Right ventricle myocardium inferior (tissue), 1 donor: ENCODE results near the gene SREBF2. TPM values are rescaled to one million over a fixed set of nuclear protein-coding genes. Genes with fewer than 3 reads are reported as not detected.
"Not testable (repeated sequence)": the region's sequence is repeated elsewhere in the genome, so short reads cannot be mapped to it uniquely, and the experiment has no call there.

ENCODE experiments used
- ATAC-seq: fragments of 200-7000 bp; cut with Tn5 transposase; one replicate; pipeline ENCODE4 v1.9.1; 2020; ENCODE audit warnings: mild to moderate bottlenecking, moderate library complexity
- DNase-seq: peaks from one replicate; pipeline ENCODE4 v3.0.0; 2021; ENCODE audit errors: missing footprints
- intact Hi-C: fragments of 100-400 bp; cut with DNase I; formaldehyde crosslinking; loops from one replicate; pipeline ENCODE4 v1.11.0; 2022
- total RNA-seq: library from RNA; stranded (reverse); fragmentation: NEBNext Ultra II Directional; extraction: Animal tissue kit (Norgen Biotek cat#: 25700); gene quantifications from one replicate; pipeline ENCODE4 v1.2.1, GENCODE V29; 2021
- donor health status: DM: no; HTN: yes; CAD: no; lungs with severe emphysema.

The SREBF2 gene
- total RNA-seq, 1 donor from 2014 or later, result 75.5 TPM

- intact Hi-C loops, result loop anchor here (5.0 kb wide), 1 partner anchor 38 kb away; no protein-coding TSS in a partner anchor
- no peak for DNase-seq
- ATAC-seq, result no peak
Observed at GRCh38 chr22:41834005-41834944, 1.4 kb downstream of the SREBF2 start.

GRCh38 chr22:41835462-41835861, 2.6 kb downstream of the SREBF2 start:
- ATAC-seq, DNase-seq: not testable (repeated sequence)
- intact Hi-C loops, result loop anchor here (5.0 kb wide), 1 partner anchor 82 kb away; the partner anchor contains the start of gene SHISA8

DNA sequence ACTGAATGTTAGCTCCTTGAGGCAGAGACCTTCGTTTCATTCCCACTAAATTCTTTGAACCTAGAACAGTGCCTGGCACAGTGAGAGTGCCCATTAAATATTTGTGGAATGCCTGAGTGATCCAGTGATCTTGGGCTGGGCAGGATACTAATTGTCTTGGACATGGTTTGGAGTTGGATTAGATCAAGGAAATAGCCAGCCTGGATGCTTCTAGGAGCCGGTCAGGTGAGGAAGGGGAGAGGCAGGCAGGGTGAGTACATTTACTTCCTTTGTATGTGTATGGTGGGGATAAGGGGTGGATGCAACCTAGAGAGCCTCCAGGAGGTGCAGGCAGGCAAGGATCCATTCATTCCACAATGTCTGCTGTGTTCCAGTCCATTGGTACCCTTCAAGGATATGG, 3.6 kb downstream of the SREBF2 start:
- no peak for DNase-seq
- no peak for ATAC-seq
- intact Hi-C loops, result loop anchor here (5.0 kb wide), 1 partner anchor 81 kb away; the partner anchor contains the start of gene SHISA8

GRCh38 chr22:41838842-41839618, 6.1 kb downstream of the SREBF2 start:
- no peak for DNase-seq
- intact Hi-C loops, result loop anchor here (5.0 kb wide), 1 partner anchor 78 kb away; the partner anchor contains the start of gene SHISA8
- no peak for ATAC-seq

DNA sequence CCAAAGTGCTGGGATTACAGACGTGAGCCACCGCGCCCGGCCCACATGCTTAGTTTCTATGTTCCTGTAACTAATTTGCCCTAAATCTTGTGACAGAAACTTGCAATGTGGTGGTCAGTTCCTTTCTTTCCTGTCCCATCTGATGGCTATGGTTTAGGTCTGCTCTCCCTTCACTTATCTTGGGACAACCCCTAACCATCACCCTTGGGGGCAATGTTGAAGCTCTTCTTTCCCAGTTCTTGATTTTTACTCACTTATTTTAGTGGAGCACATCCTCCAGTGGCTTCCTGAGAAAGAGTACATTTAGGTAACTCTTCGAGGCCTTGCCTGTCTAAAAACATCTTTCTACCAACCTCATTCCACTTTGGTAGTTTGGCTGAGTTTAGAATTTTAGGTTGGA, 7.3 kb downstream of the SREBF2 start:
- intact Hi-C loops, result no loop called here
- no peak for ATAC-seq
- no peak for DNase-seq

DNA sequence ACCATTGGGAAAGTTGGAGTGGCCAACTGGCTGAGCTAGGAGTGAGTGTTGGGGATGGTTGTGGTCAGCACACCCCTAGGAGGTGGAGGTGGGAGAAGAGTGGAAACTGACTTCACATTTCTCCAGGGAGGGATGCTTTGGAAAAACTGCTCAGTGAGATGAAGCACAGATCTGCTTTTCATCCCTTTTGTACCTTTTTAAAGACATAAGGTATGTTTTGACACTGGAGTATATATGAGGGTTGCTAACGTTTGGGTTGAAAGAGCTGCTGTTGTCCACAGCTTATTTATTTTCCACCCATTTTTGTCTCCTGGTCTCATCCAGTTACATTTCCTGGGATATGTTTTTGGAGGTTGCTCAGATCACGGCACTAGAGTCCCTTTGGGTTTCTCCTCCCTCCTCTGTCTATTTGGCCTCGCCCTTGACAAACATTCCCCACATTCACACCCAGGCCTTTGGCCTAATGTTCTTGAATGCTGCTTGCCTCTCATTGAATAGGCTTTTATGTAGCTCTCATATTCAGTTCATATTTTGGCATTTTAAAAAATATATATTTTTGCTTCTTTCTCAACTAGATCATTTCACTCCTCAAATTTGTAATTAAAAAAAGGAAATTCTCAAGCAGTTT, 8.3 kb downstream of the SREBF2 start:
- no peak for DNase-seq
- ATAC-seq, result peak; percentile 53
- intact Hi-C loops, result no loop called here

GRCh38 chr22:41842996-41843970, 10.4 kb downstream of the SREBF2 start:
- DNase-seq, result no peak
- ATAC-seq, result no peak
- intact Hi-C loops, result no loop called here

DNA sequence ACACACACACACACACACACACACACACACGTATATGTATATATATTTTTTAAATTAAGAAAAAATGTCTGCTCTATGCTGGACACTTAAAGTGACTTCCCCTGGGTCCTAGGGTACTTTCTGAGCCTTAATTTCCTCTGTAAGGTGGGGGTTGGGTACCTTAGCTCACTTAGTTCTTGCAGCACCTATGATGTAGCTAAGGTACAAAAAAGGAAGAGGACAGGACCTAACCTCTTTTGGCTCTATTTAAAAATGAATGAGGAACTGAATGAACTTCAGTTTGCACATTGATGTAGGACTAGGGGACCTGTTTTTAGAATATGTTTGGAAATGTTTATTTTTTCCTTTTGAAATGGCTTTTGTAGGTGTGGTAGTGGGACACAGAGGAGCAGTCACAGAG, 11.1 kb downstream of the SREBF2 start:
- ATAC-seq, result no peak
- intact Hi-C loops, result no loop called here
- no peak for DNase-seq

DNA sequence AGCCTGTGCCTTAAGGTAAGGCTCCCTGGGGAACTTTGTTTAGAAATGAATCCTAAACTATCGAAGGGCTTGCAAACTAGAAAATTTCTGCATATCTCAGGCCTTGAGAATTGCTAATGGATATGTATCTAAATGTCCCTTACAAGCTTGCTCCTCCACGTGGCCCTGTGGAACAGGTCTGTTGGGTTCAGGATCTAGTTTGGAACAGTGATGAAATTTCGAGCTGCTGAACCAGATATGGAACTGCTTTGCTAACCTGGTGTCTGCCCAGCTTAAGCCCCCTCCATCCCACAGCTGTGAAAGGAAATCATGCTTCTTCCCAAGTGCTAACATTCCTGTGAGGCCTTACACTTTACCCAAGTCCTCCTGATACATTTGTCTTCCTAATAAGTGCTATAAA, 11.6 kb downstream of the SREBF2 start:
- ATAC-seq, result no peak
- DNase-seq, result no peak
- intact Hi-C loops, result no loop called here

DNA sequence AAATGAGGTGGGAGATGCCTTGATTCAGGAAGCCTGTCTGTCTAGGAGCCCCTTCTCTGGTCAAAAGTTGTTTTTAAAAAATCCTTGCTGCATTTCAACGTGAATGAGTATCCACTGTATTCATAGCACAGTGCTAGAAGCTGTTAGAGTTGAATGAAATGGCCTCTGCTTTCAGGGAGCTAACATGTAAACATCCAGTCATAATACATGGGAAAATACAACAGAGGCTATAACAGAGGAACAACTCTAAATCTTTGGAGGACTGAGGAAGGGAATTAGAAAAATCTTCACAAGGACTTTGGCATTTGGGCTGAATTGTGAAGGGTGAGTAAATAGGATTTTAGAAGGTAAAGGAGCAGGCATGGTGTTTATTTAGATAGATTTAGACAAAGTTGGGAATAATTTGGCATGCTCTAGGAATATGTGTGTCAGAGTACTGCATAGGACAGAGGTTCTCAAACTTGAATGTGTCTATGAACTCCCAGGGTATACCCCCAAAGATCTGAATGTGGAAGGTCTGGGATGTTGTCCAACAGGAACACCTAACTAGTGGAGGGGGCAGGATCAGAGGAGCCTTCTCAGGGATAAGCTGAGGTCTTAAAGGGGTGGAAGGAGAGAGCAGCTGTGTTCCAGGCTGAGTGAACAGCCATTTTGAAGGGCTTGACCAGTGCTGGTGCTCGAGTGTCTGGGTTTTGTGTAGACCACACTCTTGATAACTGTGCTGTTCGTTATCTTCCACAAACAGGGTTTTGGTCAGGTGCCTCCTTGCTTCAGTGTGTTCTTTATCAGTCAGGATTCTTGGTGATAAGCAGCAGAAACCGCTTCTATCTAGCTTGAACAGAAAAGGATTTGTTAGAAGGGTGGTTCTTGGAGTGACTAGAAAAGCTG, 12.7 kb downstream of the SREBF2 start:
- DNase-seq (no peak), ATAC-seq (no peak)

DNA sequence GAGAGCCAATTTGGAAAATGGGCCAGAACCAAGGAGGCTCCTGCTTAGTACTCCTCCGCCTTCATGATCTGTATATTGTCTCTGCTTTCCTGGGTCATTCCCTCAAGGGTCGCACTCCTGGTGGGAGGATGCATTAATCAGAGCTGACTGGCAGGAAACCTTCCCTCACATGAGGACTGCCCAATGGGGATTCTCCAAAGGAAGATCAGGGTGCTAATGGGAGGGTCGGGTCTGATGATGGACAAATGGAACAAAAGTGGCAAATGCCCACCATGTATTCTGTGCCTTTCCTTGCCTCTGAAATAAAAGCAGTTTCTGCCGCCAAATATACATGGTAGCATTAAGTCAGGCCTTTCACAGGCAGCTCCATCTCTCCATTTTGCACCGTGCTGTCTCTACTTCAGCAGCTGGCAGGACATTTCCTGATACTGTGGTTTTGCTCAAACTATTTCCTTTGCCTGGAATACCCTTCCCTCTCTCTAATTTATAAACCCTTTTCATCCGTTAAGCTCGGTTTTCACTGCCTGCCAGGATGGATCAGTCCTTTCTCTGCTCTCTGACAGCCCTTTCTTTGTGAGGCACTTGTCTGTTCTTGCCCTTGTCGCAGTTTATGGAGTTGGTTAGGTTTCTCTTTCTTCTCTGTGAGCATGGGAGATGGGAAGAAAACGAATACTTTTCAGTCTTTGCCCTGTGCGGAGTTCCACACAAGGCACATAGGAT, 13.5 kb downstream of the SREBF2 start:
- no peak for ATAC-seq

More for the DNA sequence above, 12.7 kb downstream of the SREBF2 start:
- intact Hi-C loops, result no loop called here

GRCh38 chr22:41847300-41847699, 14.4 kb downstream of the SREBF2 start:
- intact Hi-C loops, result no loop called here
- ATAC-seq, result no peak
- DNase-seq, result no peak

More for the DNA sequence above, 13.5 kb downstream of the SREBF2 start:
- DNase-seq, result no peak
- intact Hi-C loops, result no loop called here

- intact Hi-C loops, result no loop called here
- ATAC-seq (peak; percentile 65), DNase-seq (no peak)
Observed at GRCh38 chr22:41848468-41848867, 15.6 kb downstream of the SREBF2 start.

GRCh38 chr22:41856469-41856868, 23.6 kb downstream of the SREBF2 start:
- no peak for DNase-seq
- intact Hi-C loops, result no loop called here
- ATAC-seq, result no peak

GRCh38 chr22:41857155-41857859, 24.4 kb downstream of the SREBF2 start:
- intact Hi-C loops, result no loop called here
- no peak for DNase-seq
- no peak for ATAC-seq

DNA sequence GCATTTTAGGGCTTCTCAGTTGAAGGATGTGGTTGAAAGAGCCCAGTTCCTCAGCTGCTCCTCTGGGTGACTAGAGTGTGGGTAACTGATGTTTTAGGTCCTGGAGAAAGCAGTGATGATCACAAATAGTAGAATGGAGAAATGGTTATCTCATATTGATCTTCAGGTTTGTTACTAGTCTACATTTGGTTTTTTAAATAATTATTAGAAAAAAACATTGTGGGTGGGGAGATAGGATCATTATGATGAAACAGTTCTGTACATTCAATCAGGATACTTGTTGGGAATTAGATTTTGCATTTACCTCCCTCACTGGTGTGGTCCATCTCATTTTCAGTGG, 24.9 kb downstream of the SREBF2 start:
- no peak for ATAC-seq
- intact Hi-C loops, result no loop called here
- no peak for DNase-seq
